H1 (cell line): ENCODE data around the gene SHQ1. TPM values are rescaled to one million over a fixed set of nuclear protein-coding genes. Genes with fewer than 3 reads are reported as not detected.

Source experiments
- BACH1 ChIP-seq: IDR thresholded peaks from 2 replicates; pipeline ENCODE4 v1.6.1; 2012; ENCODE audit warnings: low read length, improper control_type of control experiment
- CTBP2 ChIP-seq: IDR thresholded peaks from 2 replicates; pipeline ENCODE4 v1.7.0; 2011; ENCODE audit warnings: borderline replicate concordance, mild to moderate bottlenecking, moderate library complexity, mixed read lengths, low read length; ENCODE audit not compliant: insufficient read depth, insufficient read length
- EP300 ChIP-seq, 2 experiments: IDR thresholded peaks; 1 replicate in 1 of 2; 2 replicates in 1 of 2; pipeline ENCODE4 v1.6.1; 2011 to 2012; ENCODE audit warnings: low read depth in 2 of 2, low read length in 2 of 2, mild to moderate bottlenecking in 2 of 2, borderline replicate concordance in 1 of 2, inconsistent platforms in 1 of 2, moderate library complexity in 1 of 2
- RXRA ChIP-seq: IDR thresholded peaks from 2 replicates; pipeline ENCODE4 v1.6.1; 2011; ENCODE audit warnings: low read depth, mild to moderate bottlenecking, low read length, moderate library complexity; ENCODE audit not compliant: insufficient read depth
- SRF ChIP-seq: IDR thresholded peaks from 2 replicates; pipeline ENCODE4 v1.6.1; 2011; ENCODE audit warnings: mild to moderate bottlenecking, low read depth, low read length, moderate library complexity
- polyA plus RNA-seq, 7 experiments: library from polyadenylated mRNA; depleted of rRNA in 3 of 7; stranded (reverse) in 5 of 7; unstranded in 2 of 7; fragments of >200 nt in 5 of 7; fragments of 200-250 nt in 2 of 7; gene quantifications; 1 replicate in 5 of 7; 2 replicates in 1 of 7; 4 replicates in 1 of 7; pipeline versions ENCODE4 v1.2.1 to v1.2.3, GENCODE V29; 2011 to 2013; ENCODE audit warnings: missing spikeins in 2 of 7, mixed read lengths in 2 of 7
- total RNA-seq: library from RNA; stranded (reverse); fragmentation: NEBNext Ultra II Directional; extraction: Animal tissue kit (Norgen Biotek cat#: 25700); gene quantifications from 2 replicates; pipeline ENCODE4 v1.2.1, GENCODE V29; 2021
- TF ChIP-seq, protein P1 (sequence below): fragments of 300-600 bp; sonication (generic); IDR thresholded peaks from 2 replicates; pipeline ENCODE4 v1.7.1; 2012; ENCODE audit warnings: low read length, moderate library complexity, mild to moderate bottlenecking, inconsistent platforms; ENCODE audit not compliant: insufficient replicate concordance
- TF ChIP-seq, protein P2 (sequence below): IDR thresholded peaks from 2 replicates; pipeline ENCODE4 v1.6.1; 2012; ENCODE audit warnings: inconsistent platforms

The SHQ1 gene
- total and polyA plus RNA-seq, 2 of the 8 experiments (the other 6 are each of a cell fraction or from before 2014, with no cell fraction given): 10.7 to 34.4 TPM

DNA sequence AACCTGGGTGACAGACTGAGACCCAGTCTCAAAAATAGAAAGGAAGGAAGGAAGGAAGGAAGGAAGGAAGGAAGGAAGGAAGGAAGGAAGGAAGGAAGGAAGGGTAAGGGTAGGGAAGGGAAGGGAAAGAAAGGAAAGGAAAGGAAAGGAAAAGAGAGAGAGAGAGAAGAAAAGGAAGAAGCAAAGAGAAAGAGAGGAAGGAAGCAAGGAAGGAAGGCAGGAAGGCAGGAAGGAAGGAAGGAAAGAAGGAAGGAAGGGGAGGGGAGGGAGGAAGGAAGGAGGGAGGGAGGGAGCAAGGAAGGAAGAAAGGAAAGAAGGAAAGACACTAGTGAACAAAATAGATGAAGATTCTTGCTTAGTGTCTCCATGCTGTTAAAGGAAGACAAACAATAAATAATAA, 129.1 kb downstream of the SHQ1 start (continued):
- TF ChIP-seq, protein P1, sequence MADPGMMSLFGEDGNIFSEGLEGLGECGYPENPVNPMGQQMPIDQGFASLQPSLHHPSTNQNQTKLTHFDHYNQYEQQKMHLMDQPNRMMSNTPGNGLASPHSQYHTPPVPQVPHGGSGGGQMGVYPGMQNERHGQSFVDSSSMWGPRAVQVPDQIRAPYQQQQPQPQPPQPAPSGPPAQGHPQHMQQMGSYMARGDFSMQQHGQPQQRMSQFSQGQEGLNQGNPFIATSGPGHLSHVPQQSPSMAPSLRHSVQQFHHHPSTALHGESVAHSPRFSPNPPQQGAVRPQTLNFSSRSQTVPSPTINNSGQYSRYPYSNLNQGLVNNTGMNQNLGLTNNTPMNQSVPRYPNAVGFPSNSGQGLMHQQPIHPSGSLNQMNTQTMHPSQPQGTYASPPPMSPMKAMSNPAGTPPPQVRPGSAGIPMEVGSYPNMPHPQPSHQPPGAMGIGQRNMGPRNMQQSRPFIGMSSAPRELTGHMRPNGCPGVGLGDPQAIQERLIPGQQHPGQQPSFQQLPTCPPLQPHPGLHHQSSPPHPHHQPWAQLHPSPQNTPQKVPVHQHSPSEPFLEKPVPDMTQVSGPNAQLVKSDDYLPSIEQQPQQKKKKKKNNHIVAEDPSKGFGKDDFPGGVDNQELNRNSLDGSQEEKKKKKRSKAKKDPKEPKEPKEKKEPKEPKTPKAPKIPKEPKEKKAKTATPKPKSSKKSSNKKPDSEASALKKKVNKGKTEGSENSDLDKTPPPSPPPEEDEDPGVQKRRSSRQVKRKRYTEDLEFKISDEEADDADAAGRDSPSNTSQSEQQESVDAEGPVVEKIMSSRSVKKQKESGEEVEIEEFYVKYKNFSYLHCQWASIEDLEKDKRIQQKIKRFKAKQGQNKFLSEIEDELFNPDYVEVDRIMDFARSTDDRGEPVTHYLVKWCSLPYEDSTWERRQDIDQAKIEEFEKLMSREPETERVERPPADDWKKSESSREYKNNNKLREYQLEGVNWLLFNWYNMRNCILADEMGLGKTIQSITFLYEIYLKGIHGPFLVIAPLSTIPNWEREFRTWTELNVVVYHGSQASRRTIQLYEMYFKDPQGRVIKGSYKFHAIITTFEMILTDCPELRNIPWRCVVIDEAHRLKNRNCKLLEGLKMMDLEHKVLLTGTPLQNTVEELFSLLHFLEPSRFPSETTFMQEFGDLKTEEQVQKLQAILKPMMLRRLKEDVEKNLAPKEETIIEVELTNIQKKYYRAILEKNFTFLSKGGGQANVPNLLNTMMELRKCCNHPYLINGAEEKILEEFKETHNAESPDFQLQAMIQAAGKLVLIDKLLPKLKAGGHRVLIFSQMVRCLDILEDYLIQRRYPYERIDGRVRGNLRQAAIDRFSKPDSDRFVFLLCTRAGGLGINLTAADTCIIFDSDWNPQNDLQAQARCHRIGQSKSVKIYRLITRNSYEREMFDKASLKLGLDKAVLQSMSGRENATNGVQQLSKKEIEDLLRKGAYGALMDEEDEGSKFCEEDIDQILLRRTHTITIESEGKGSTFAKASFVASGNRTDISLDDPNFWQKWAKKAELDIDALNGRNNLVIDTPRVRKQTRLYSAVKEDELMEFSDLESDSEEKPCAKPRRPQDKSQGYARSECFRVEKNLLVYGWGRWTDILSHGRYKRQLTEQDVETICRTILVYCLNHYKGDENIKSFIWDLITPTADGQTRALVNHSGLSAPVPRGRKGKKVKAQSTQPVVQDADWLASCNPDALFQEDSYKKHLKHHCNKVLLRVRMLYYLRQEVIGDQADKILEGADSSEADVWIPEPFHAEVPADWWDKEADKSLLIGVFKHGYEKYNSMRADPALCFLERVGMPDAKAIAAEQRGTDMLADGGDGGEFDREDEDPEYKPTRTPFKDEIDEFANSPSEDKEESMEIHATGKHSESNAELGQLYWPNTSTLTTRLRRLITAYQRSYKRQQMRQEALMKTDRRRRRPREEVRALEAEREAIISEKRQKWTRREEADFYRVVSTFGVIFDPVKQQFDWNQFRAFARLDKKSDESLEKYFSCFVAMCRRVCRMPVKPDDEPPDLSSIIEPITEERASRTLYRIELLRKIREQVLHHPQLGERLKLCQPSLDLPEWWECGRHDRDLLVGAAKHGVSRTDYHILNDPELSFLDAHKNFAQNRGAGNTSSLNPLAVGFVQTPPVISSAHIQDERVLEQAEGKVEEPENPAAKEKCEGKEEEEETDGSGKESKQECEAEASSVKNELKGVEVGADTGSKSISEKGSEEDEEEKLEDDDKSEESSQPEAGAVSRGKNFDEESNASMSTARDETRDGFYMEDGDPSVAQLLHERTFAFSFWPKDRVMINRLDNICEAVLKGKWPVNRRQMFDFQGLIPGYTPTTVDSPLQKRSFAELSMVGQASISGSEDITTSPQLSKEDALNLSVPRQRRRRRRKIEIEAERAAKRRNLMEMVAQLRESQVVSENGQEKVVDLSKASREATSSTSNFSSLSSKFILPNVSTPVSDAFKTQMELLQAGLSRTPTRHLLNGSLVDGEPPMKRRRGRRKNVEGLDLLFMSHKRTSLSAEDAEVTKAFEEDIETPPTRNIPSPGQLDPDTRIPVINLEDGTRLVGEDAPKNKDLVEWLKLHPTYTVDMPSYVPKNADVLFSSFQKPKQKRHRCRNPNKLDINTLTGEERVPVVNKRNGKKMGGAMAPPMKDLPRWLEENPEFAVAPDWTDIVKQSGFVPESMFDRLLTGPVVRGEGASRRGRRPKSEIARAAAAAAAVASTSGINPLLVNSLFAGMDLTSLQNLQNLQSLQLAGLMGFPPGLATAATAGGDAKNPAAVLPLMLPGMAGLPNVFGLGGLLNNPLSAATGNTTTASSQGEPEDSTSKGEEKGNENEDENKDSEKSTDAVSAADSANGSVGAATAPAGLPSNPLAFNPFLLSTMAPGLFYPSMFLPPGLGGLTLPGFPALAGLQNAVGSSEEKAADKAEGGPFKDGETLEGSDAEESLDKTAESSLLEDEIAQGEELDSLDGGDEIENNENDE: no peak
- TF ChIP-seq EP300 (IDR thresholded peaks at IDR 0.05; ENCODE audit: borderline replicate concordance in 1 of 2, low read depth in 2 of 2, low read length in 2 of 2) (no peak), RXRA (no peak), SRF (no peak), BACH1 (no peak), CTBP2 (no peak)
- TF ChIP-seq, protein P2, sequence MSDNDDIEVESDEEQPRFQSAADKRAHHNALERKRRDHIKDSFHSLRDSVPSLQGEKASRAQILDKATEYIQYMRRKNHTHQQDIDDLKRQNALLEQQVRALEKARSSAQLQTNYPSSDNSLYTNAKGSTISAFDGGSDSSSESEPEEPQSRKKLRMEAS: no peak
